GM21529 (cell line): ENCODE results near the gene GRPEL2.

Experiments used
- ATAC-seq: cut with Tn5 transposase; IDR thresholded peaks from one replicate; pipeline ENCODE4 v1.9.1; 2021; ENCODE audit not compliant: unreplicated experiment

GRPEL2 gene

DNA sequence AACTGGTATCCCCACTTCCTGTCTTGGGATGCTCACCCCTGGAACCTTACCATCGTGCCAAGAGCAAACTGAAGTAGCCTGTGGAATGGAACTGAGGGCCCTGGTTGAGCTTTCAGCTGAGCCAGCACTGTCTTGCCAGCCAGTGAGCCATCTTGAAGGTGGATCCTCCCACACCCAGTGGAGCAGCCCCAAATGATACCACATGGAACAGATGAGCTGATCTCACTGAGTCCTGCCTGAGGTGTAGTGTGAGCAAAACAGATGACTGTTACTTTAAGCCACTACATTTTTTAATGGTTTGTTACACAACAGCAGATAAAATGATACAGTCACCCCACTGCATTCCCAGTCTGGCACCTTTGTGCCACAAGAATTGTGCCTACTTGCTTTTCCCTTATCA is 10.4 kb downstream of the GRPEL2 start:
- no peak for ATAC-seq

DNA sequence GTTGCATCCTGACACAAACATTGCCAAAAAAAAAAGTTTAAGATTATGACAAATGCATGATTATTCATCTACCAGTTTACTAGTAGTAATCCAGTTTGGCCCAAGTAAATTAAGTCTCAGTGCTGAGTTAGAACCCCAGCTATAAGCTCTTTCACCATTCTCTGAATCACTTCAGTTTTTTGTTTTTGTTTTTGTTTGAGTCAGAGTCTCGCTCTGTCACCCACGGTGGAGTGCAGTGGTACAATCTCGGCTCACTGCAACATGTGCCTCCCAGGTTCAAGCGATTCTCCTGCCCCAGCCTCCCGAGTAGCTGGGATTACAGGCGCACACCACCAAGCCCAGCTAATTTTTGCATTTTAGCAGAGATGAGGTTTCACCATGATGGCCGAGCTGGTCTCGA is 11.1 kb downstream of the GRPEL2 start:
- ATAC-seq: no peak

DNA sequence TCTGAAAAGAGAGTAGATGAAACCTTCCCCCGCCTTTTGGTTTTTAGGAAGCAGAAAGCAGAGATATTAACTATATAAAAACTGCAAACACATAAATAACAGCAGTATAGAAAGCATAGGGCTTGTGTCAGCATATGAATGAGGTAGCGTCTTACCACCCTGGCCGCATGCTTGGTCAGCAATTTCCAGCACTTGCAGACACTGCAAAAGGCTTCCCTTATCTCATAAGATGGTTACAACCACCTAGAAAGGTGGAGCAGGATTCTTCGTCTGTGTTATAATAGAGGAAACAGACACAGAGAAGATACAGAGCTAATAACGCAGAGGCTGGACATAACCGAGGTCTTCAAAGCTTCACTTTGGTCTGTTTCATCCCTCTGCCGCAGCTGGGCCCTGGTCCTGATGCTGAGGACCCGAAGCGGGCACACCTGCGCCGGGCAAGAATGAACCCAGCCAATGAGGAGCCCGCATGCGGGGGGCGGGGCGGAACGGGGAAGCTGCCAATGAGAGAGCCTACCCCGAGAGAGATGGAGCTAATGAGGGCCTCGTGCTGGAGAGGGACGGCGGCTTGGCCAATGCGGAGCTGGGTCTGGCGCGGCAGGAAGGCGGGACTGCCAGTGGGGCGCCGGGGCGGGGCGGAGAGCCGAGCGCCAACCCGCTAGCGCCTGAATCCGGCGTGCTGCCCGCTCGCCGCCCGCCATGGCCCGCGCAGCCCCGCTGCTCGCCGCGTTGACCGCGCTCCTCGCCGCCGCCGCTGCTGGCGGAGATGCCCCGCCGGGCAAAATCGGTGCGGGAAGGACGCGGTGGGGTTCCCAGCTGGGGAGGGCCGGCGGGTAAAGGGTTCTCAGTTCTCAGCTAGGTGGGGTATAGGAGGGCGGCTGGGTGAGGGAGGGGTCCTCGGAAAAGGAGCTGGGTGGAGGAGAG is 12.3 kb downstream of the GRPEL2 start, which contains the start of gene PCYOX1L:
PCYOX1L (plus strand) TSS at position 677 of the 924 bp plus-strand sequence; CDS start at position 700, 23 bp downstream.
- peak; percentile 99 for ATAC-seq

DNA sequence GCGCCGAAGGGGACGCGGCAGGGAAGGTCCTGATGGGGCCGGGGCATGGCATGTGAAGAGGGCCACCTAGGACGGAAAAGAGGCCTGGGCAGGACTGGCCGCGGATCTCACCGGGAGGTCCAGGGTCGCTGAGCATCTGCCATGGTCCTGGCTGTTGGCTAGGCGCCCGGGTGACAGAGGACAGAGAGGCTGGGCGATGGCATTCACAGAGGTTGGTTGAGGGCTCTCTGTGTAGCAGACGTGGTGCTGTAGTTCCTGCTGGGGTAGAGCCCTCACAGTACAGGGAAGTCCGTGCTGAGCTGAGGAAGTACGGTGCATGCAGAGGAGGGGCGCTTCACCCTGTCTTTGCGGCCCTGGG is 13.0 kb downstream of the GRPEL2 start:
- peak; percentile 17 for ATAC-seq

DNA sequence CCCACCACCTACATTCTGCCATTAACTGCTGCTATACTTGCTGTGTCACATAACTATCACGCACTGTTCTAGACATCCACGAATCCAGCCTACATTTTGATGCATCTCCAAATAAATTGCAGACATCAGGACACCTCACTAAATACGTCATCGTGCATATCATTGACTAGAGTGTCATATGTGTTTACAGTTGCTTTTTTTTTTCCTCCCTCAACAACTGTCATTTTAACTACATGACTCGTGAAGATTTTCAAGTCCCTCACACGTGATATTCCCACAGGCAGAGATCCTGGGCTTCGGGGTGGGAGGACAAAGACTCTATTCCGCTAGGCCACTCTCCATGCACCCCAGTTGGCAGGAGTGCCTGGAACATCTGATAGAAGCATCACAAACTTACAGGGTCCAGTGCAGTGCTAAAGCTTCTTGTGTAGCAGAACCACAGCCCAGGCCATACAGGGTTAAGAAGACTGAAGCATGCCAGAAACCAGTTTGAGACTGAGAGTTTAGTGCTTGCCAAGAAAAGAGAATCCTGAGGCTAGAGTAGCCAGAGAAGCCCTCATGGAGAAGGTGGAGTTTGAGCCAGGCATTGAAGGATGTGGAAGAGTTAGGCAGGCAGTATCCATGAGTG is 13.7 kb downstream of the GRPEL2 start:
- ATAC-seq: no peak

DNA sequence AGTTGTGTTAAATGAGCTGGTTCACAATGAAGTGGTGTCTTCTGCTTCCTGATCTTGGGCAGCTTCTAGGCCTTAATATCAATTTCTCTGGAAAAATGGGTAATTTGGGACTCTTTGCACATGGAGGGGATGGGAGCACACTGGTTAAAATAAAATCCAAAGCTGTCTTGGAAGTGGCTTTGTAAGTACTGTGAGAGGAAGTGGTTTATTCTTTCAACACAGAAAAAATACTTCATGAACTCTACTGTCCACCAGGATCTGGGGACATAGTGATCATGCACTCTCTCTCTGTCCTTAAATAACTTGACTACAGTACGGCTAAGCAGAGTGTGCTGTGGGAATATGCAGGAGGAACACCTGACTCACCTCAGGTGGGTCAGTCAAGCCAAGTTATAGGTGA is 15.0 kb downstream of the GRPEL2 start:
- ATAC-seq: no peak

DNA sequence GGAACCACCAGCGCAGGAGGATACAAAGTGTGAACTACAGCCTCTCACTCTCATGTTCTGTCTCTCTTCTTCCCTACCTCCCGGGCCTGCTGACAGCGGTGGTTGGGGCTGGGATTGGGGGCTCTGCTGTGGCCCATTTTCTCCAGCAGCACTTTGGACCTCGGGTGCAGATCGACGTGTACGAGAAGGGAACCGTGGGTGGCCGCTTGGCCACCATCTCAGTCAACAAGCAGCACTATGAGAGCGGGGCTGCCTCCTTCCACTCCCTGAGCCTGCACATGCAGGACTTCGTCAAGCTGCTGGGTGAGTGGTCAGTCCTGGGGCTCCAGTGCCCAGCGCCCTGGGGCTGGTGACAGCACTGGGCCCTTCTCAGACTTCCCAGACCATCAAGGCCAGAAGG is 17.2 kb downstream of the GRPEL2 start:
- no peak for ATAC-seq

DNA sequence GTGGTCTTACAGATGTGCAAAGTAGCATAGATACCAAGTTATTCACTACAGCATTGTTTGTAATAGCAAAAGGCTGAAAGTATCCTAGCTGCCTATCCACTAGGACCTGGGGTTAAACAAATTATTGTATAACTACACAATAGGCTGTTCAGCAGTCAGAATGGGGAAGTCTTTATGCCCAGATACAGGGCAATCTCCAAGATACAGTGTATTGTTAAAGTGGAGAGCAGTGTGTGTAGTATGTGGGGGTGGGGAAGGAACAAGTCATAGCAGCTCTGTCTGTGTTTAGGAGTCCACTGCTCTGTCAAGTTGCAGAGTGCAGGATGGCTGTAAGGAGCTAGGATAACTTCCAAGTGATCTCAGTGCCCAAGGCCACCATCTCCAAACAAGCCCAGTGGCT is 18.1 kb downstream of the GRPEL2 start:
- ATAC-seq: no peak

DNA sequence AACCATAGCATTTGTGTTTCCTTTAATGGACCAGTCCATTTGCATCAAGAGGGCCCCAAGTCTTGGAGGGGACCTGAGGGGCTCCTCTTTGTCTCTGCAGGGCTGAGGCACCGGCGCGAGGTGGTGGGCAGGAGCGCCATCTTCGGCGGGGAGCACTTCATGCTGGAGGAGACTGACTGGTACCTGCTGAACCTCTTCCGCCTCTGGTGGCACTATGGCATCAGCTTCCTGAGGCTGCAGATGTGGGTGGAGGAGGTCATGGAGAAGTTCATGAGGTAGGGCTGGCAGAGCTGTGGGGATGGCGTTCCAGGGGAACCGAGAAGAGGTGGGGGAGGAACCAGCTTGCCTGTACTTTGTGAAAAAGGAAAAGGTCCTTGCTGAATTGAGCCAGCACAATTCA is 18.6 kb downstream of the GRPEL2 start:
- no peak for ATAC-seq

DNA sequence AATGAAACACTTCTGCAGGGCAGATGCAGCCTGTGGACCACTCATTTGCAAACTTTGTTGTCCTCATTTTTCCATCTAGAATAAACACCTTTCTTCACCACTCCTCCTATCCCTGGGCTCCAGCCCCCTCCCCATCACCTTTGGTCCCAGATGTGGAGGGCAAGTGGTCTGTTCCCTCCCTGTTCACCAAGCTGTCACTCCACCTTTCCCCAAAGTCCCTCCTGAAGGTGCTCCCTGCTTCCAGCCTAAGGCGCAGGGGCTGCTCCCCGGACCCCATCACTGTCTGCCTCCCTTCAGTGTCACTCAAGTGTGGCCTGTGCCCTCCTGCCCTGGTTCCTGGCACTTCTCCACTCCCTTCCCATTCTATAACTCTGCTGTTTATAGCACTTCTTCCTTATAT is 19.4 kb downstream of the GRPEL2 start:
- no peak for ATAC-seq

DNA sequence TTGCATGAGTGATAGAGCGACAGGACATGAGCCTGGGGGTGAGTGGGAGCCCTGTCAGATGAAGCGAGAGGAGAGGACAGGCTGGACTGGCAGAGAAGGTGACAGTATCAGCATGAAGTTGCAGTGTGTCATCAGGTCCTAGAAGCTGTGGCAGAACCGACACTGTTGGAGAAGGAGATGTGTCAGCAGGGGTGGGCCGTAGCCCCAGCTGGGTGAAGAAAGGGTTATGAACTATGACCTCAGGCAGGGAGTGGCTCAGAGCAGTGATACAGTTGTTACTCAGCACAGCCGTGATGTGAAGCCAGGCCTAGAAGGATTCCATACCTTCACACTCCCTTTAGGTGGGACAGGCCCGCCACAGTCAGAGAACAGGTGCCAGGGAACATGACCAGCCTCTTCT is 20.1 kb downstream of the GRPEL2 start:
- ATAC-seq: no peak

DNA sequence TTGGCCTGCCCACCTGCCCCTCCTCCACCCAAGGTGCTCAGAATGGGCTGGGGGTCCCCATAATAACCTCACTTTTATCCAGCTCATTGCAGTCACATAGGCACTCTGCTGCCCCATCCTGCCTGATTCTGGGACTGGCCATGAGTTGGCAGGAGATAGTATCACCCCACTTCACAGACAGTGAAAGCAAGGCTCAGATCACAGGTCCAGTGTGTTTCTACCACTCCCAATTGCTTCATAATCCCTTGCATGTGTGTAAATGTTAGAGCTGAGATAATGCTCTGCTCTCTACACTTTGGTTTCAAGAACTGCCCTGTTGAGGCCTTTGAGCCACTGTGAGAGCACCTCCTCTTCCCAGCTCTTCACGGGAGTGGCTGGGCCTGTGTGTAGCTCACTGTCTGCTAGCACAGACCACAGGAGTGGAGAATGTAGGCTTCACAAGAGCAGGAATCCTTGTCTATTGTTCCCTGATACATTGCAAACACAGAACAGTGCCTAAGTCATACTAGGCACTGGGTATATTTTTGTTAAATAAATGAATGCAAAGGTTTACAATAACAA is 20.9 kb downstream of the GRPEL2 start:
- no peak for ATAC-seq

DNA sequence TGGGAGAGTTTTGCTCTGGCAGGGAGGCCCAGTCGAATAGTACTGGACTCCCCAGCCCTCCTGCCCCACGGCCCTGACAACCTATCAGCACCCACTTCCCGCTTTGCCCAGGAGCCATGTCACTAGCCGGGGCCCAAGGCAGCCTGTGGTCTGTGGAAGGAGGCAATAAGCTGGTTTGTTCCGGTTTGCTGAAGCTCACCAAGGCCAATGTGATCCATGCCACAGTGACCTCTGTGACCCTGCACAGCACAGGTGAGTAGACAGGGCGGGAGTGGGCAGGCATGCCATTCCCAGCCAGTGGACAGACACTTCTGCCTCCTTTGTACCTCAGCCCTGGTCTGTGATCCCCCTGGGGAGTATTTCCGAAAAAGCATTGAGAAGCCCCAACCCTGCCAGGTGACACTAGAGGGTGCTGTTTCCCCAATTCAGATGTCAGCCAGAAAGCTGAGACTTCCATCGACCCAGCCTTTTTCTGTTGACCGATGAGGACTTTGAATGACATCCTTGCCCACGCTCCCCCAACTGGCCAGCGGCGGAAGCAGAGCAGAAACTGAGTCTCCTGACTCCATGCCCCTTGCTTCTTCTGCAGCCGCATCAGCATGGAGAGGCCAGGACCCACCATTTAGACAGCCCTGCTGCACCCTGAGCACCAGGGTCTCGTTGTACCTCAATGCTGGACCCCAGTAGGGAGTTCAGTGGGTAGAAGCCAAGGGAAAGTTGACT is 22.1 kb downstream of the GRPEL2 start:
- ATAC-seq: peak; percentile 82

DNA sequence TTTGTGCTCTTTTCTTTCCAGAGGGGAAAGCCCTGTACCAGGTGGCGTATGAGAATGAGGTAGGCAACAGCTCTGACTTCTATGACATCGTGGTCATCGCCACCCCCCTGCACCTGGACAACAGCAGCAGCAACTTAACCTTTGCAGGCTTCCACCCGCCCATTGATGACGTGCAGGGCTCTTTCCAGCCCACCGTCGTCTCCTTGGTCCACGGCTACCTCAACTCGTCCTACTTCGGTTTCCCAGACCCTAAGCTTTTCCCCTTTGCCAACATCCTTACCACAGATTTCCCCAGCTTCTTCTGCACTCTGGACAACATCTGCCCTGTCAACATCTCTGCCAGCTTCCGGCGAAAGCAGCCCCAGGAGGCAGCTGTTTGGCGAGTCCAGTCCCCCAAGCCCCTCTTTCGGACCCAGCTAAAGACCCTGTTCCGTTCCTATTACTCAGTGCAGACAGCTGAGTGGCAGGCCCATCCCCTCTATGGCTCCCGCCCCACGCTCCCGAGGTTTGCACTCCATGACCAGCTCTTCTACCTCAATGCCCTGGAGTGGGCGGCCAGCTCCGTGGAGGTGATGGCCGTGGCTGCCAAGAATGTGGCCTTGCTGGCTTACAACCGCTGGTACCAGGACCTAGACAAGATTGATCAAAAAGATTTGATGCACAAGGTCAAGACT is 22.8 kb downstream of the GRPEL2 start:
- ATAC-seq: no peak

DNA sequence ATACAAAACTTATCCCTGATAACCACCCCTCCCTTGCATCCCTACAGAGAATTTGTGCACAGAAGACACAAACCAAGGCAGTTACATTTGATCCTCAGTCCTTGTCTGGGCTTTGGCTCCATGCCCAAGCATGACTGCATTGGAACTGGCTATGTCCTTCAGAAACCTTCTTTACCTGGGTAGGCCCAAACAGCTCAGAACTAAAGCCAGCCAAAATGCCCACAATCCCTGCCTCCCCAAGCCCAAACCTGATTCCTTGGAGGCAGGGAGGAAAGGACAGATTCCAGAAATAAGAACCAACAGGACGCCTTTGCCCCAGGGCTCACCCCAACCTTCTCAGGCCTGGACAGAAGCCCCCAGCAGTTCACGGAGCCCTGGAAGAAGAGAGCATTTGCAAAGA is 25.6 kb downstream of the GRPEL2 start:
- no peak for ATAC-seq

DNA sequence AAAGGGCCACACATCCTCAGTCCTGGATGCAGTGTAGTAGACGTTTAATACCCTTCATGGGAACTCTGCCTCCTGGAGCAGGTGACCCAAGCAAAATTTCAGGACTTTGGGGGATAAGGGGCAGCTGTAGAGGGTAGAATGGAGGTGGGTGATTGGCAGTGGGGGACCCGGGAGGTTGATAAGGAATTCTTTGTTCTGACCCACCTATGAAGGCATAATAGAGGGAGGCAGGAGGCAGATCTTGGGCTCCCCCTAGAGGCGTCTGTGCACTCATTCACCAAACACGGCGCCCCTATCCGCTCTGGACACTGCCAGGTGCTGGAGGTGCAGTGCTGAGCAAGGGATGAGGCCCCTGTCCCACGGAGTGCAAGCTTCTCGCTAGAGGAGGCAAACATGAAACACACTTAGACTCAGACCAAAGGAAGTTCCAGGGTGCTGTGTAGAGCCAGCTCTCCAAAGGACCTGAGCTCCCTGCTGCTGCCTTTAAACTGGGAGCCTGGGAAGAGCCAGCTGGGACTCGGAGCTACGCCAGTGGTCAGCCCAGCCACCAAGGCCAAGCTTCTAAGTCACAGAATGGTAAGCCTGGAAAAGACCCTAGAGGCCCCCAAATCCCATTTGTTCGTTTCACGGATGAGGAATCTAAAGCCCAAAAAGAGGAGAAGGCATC is 26.1 kb downstream of the GRPEL2 start:
- ATAC-seq: peak; percentile 85

DNA sequence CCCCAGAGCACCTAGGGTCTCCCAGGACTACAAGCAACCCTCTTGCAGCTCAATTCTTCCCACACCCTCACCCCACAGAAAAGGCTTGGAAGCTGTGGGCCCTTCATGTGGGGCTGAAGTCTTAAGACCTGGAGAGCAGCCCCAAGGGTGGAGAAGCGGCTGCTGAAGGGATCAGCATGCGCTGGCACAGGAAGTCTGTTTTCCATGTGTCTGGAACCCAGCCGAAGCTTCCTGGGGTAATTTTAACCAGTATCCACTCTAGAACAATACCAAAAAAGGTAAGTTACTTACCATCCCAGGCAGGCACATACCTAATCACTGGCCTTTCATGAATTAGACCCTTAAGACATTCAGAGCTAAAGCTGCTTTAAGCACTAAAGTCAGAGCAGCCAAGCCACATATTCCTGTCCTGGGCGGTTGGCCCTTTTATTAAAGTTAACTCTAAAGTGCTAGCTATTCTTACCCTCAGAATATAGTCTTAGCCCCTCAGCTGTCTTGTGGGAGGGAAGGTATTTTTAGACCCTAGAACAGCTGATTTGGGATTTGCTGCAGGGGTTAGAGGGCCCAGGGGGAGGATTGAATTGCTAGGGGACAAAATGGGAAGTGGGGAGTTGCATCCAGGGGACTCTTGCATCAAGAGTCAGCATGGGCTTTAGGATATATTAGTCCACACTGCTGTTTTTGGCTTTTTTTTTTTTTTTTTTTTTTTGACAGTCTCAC is 26.9 kb downstream of the GRPEL2 start:
- ATAC-seq: no peak

DNA sequence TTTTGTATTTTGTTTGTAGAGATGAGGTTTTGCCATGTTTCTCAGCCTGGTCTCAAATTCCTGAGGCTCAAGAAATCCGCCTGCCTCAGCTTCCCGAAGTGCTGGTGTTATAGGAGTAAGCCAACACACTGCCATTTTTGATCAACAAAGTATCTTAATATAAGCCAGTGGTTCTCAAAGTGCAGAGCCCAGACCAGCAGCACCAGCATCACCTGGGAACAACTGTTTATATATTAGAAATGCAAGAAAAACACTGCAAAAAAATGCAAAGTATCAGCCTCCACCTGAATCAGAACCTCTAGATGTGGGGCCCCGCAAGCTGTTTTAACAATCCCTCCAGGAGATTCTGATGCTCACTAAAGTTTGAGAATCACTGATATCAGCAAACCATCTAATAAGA is 27.6 kb downstream of the GRPEL2 start:
- ATAC-seq: no peak

DNA sequence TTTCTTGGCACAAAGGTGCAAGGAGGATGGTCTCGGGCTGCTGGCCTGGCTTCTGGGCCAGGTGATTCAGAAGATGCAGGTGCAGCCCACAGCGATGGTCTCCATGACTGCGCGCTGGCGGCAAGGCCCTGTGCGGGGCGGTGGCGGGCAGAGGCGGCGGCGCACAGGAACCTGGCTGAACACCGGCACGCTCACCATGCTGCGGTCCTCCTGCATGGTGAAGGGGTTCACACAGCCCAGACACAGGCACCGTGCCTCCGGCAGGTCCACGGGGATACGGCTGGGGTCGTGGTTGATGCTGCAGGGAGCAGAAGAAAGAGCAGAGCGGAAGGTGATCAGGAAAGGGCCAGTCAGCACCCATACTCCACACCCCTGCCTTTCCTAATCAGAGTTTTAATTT is 29.0 kb downstream of the GRPEL2 start:
- no peak for ATAC-seq

DNA sequence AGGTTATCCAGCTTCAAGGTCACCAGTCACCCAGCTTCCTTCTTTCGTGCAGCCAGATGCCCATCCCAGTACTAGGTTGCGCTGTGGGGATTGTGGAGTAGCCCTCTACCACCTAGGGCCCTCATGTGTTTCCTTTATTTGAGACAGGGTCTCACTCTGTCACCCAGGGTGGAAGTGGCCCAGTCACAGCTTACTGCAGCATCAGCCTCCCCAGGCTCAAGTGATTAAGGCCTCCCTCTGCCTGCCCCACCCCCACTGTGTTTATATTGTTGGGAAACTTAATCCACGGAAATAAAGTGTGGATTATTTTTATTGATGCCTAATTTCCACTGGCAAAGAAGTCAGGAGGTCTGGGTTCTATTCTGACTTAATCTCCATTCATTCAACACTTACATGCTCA is 29.5 kb downstream of the GRPEL2 start:
- ATAC-seq: no peak
